ENCODE results near the gene RPL26.

DNA sequence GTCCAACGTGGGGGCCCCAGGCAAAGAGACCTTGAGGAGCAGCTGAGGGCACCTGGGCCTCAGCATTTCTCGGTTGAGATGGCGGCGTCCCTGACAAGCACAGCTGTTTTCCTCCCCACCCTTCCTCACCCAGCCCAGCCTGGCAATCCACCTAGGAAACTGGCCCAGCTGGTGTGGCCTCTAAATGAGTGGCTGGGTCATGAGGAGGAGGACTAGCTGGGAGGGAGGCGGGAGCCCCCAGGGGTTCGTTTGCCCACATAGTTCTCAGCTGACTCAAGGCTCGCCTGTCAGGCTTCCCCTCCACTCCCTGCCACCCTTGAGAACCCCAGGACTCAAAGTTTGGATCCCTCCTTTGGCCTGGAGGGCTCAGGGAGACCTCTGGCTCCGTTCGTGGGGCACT is 8.7 kb upstream of the RPL26 start:
- TF ChIP-seq, protein P1, sequence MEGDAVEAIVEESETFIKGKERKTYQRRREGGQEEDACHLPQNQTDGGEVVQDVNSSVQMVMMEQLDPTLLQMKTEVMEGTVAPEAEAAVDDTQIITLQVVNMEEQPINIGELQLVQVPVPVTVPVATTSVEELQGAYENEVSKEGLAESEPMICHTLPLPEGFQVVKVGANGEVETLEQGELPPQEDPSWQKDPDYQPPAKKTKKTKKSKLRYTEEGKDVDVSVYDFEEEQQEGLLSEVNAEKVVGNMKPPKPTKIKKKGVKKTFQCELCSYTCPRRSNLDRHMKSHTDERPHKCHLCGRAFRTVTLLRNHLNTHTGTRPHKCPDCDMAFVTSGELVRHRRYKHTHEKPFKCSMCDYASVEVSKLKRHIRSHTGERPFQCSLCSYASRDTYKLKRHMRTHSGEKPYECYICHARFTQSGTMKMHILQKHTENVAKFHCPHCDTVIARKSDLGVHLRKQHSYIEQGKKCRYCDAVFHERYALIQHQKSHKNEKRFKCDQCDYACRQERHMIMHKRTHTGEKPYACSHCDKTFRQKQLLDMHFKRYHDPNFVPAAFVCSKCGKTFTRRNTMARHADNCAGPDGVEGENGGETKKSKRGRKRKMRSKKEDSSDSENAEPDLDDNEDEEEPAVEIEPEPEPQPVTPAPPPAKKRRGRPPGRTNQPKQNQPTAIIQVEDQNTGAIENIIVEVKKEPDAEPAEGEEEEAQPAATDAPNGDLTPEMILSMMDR (IDR thresholded peaks at IDR 0.05 in 4 of 5, conservative IDR thresholded peaks at IDR 0.05 in 1 of 5): no peak
- TF ChIP-seq POLR2A (IDR thresholded peaks at IDR 0.05): no peak

All from gastrocnemius medialis (tissue), 4 donors.